ENCODE data around the gene RPS15. TPM values are rescaled to one million over a fixed set of nuclear protein-coding genes. Genes with fewer than 3 reads are reported as not detected.
A peak's percentile ranks its signal among the peaks of the same experiment; 100 is the strongest.

RPS15 gene
- total and polyA plus RNA-seq, 10 of the 15 experiments (the other 5 are each of a cell fraction or from before 2014, with no cell fraction given), result 559 to 3,158 (median 1,413) TPM

DNA sequence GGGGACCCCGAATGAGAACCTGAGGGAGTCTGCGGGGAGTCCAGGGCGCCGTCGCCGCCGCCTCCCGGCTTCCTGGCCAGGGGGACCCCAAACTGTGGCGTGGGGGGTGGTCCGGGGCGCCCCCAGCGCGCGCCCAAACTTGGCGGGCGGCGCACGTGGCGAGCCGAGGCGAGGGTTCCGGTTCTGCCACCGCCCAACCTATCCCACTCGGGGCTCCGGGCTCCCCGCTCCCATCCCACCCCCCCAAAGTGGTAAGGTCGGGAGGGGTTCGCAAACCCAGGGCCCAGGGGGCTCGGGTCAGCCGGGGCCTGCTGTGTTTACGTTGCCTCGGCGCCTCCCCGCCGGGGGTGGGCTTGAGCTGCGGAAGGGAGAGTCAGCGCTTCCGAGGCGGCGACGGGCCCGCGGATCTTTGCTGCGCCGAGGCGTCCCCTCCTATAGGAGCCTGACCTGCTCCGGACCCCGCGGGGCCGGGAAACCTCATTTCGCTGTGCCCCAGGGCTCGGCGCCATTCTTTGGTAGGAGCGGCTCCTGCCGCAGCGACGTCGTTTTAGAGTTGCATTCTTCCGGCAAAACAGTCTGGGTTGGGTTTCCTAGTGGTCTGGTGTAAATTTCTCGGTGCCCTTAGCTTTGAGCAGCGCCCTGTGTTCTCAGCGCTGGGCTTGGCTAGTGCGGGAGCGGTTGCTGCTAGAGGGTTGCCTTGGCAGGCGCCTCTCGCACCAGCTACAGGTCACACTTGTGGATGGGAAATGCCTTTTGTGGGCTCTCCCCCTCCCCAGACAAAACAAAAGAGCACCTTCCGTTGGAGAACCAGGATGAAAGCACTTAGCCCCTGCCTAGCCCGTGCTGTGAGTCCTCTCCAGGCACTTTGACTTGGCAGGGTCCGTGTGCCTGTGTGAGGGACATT, 29.6 kb upstream of the RPS15 start (continued):
- TF ChIP-seq POLR2AphosphoS5 (IDR thresholded peaks at IDR 0.05; ENCODE audit: low read length) (peak; percentile 42; the same call in 1 of the 2 replicates), RELB (IDR thresholded peaks at IDR 0.05; ENCODE audit: low read depth) (no peak), BHLHE40 (IDR thresholded peaks at IDR 0.05; ENCODE audit: borderline replicate concordance in 1 of 2, low read depth in 2 of 2, low read length in 1 of 2) (peak in 1 of 2 experiments; percentile 75; a peak in 1 of 4 replicates), SUPT20H (IDR thresholded peaks at IDR 0.05; ENCODE audit: borderline replicate concordance, control insufficient read depth, low read depth, low read length) (no peak), NFYB (IDR thresholded peaks at IDR 0.05; ENCODE audit: insufficient read depth, low read depth, low read length) (no peak), MXI1 (IDR thresholded peaks at IDR 0.05; ENCODE audit: low read depth, low read length) (peak; percentile 86; the same call in 1 of the 2 replicates), ATF3 (IDR thresholded peaks at IDR 0.05; ENCODE audit: borderline replicate concordance, extremely low read depth, low read depth, low read length) (no peak), CBFB (IDR thresholded peaks at IDR 0.05; ENCODE audit: low read depth) (no peak), SREBF2 (IDR thresholded peaks at IDR 0.05; ENCODE audit: low read length) (no peak), IKZF1 (conservative IDR thresholded peaks at IDR 0.05) (no peak), SIX5 (IDR thresholded peaks at IDR 0.05; ENCODE audit: low read depth, low read length, severe bottlenecking) (no peak), TCF12 (IDR thresholded peaks at IDR 0.05; ENCODE audit: low read depth, low read length) (no peak), PAX8 (IDR thresholded peaks at IDR 0.05) (no peak), POLR2AphosphoS2 (IDR thresholded peaks at IDR 0.05; ENCODE audit: low read depth, low read length) (no peak), JUND (IDR thresholded peaks at IDR 0.05; ENCODE audit: low read depth, low read length) (no peak)
- TF ChIP-seq, protein P1, sequence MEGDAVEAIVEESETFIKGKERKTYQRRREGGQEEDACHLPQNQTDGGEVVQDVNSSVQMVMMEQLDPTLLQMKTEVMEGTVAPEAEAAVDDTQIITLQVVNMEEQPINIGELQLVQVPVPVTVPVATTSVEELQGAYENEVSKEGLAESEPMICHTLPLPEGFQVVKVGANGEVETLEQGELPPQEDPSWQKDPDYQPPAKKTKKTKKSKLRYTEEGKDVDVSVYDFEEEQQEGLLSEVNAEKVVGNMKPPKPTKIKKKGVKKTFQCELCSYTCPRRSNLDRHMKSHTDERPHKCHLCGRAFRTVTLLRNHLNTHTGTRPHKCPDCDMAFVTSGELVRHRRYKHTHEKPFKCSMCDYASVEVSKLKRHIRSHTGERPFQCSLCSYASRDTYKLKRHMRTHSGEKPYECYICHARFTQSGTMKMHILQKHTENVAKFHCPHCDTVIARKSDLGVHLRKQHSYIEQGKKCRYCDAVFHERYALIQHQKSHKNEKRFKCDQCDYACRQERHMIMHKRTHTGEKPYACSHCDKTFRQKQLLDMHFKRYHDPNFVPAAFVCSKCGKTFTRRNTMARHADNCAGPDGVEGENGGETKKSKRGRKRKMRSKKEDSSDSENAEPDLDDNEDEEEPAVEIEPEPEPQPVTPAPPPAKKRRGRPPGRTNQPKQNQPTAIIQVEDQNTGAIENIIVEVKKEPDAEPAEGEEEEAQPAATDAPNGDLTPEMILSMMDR (IDR thresholded peaks at IDR 0.05 in 2 of 3, conservative IDR thresholded peaks at IDR 0.05 in 1 of 3; ENCODE audit: control insufficient read depth in 2 of 3, extremely low read depth in 1 of 3, insufficient read depth in 1 of 3, low read depth in 3 of 3, low read length in 3 of 3), result no peak
- TF ChIP-seq, protein P2, sequence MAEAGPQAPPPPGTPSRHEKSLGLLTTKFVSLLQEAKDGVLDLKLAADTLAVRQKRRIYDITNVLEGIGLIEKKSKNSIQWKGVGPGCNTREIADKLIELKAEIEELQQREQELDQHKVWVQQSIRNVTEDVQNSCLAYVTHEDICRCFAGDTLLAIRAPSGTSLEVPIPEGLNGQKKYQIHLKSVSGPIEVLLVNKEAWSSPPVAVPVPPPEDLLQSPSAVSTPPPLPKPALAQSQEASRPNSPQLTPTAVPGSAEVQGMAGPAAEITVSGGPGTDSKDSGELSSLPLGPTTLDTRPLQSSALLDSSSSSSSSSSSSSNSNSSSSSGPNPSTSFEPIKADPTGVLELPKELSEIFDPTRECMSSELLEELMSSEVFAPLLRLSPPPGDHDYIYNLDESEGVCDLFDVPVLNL (IDR thresholded peaks at IDR 0.05; ENCODE audit: low read depth, low read length), result no peak
- TF ChIP-seq, protein P3, sequence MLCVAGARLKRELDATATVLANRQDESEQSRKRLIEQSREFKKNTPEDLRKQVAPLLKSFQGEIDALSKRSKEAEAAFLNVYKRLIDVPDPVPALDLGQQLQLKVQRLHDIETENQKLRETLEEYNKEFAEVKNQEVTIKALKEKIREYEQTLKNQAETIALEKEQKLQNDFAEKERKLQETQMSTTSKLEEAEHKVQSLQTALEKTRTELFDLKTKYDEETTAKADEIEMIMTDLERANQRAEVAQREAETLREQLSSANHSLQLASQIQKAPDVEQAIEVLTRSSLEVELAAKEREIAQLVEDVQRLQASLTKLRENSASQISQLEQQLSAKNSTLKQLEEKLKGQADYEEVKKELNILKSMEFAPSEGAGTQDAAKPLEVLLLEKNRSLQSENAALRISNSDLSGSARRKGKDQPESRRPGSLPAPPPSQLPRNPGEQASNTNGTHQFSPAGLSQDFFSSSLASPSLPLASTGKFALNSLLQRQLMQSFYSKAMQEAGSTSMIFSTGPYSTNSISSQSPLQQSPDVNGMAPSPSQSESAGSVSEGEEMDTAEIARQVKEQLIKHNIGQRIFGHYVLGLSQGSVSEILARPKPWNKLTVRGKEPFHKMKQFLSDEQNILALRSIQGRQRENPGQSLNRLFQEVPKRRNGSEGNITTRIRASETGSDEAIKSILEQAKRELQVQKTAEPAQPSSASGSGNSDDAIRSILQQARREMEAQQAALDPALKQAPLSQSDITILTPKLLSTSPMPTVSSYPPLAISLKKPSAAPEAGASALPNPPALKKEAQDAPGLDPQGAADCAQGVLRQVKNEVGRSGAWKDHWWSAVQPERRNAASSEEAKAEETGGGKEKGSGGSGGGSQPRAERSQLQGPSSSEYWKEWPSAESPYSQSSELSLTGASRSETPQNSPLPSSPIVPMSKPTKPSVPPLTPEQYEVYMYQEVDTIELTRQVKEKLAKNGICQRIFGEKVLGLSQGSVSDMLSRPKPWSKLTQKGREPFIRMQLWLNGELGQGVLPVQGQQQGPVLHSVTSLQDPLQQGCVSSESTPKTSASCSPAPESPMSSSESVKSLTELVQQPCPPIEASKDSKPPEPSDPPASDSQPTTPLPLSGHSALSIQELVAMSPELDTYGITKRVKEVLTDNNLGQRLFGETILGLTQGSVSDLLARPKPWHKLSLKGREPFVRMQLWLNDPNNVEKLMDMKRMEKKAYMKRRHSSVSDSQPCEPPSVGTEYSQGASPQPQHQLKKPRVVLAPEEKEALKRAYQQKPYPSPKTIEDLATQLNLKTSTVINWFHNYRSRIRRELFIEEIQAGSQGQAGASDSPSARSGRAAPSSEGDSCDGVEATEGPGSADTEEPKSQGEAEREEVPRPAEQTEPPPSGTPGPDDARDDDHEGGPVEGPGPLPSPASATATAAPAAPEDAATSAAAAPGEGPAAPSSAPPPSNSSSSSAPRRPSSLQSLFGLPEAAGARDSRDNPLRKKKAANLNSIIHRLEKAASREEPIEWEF (IDR thresholded peaks at IDR 0.05; ENCODE audit: insufficient replicate concordance, low read depth, low read length), result no peak
